Stimulated activated naive CD4-positive, alpha-beta T cell (primary cell): ENCODE data around the gene LAMB4.

Experiments
- DNase-seq, 6 experiments: peaks; one replicate each; lab custom pipeline; 2025; lab: John Stamatoyannopoulos, UW

Gene LAMB4

GRCh38 chr7:108014747-108015682 lies 115.1 kb downstream of the LAMB4 start:
- DNase-seq = no peak

GRCh38 chr7:108014215-108014614 lies 115.9 kb downstream of the LAMB4 start:
- no peak for DNase-seq

- DNase-seq = no peak
Observed at GRCh38 chr7:108012499-108013430, 117.4 kb downstream of the LAMB4 start.

GRCh38 chr7:108010377-108010776 lies 119.8 kb downstream of the LAMB4 start:
- DNase-seq = no peak

GRCh38 chr7:108009873-108010272 lies 120.3 kb downstream of the LAMB4 start:
- no peak for DNase-seq

GRCh38 chr7:108008827-108009226 lies 121.3 kb downstream of the LAMB4 start:
- no peak for DNase-seq

- no peak for DNase-seq
Observed at GRCh38 chr7:108008240-108008639, 121.9 kb downstream of the LAMB4 start.

- DNase-seq = no peak
Observed at GRCh38 chr7:108007762-108008161, 122.4 kb downstream of the LAMB4 start.

- no peak for DNase-seq
Observed at GRCh38 chr7:108007261-108007660, 122.9 kb downstream of the LAMB4 start.

GRCh38 chr7:108004220-108005142 lies 125.7 kb downstream of the LAMB4 start:
- DNase-seq = no peak

- no peak for DNase-seq
Observed at GRCh38 chr7:108003599-108003935, 126.6 kb downstream of the LAMB4 start.

- no peak for DNase-seq
Observed at GRCh38 chr7:108002726-108003598, 127.2 kb downstream of the LAMB4 start, which contains the start of gene LAMB1. LAMB1 (minus strand) TSS chr7:108003161; CDS start chr7:108002885, 276 bp downstream.

GRCh38 chr7:108001764-108002725 lies 128.1 kb downstream of the LAMB4 start:
- no peak for DNase-seq

- no peak for DNase-seq
Observed at GRCh38 chr7:108000875-108001763, 129.0 kb downstream of the LAMB4 start.

- DNase-seq = no peak
Observed at GRCh38 chr7:107999779-108000560, 130.2 kb downstream of the LAMB4 start.

GRCh38 chr7:107998660-107999480 lies 131.3 kb downstream of the LAMB4 start:
- no peak for DNase-seq

- DNase-seq = no peak
Observed at GRCh38 chr7:107998150-107998549, 132.0 kb downstream of the LAMB4 start.
